Activated CD8-positive, alpha-beta T cell treated with anti-CD3 and anti-CD28 coated beads for 36 hours (primary cell): ENCODE measurements around the gene SCAF11. TPM values are rescaled to one million over a fixed set of nuclear protein-coding genes. Genes with fewer than 3 reads are reported as not detected.
A peak's percentile ranks its signal among the peaks of the same experiment; 100 is the strongest.
"Not testable (repeated sequence)": the region's sequence is repeated elsewhere in the genome, so short reads cannot be mapped to it uniquely, and the experiment has no call there.

Source experiments
- ATAC-seq: fragments of 200-7000 bp; cut with Tn5 transposase; one replicate; pipeline ENCODE4 v1.10.0; 2021; ENCODE audit warnings: mild to moderate bottlenecking, moderate library complexity
- CTCF ChIA-PET: fragments of 350-600 bp; sonication (Branson Sonifier 250); formaldehyde crosslinking; loops from one replicate; lab custom pipeline; 2021; ENCODE audit warnings: antibody characterized with exemption; lab: Charles Lee
- POLR2A ChIA-PET: fragments of 350-600 bp; sonication (Branson Sonifier 250); formaldehyde crosslinking; loops from one replicate; lab custom pipeline; 2021; ENCODE audit warnings: antibody characterized with exemption; lab: Charles Lee
- DNase-seq: peaks from one replicate; pipeline ENCODE4 v3.0.0-alpha.2; 2020
- H3K27ac Mint-ChIP-seq: one replicate; pipeline ENCODE4 v1.8.0; 2021; ENCODE audit warnings: mild to moderate bottlenecking, mixed read lengths
- H3K27me3 Mint-ChIP-seq: one replicate; pipeline ENCODE4 v1.8.0; 2021; ENCODE audit warnings: mixed read lengths
- H3K36me3 Mint-ChIP-seq: one replicate; pipeline ENCODE4 v1.8.0; 2021; ENCODE audit warnings: low read depth, mixed read lengths
- H3K4me1 Mint-ChIP-seq: one replicate; pipeline ENCODE4 v1.8.0; 2021; ENCODE audit warnings: low read depth, mixed read lengths
- H3K4me3 Mint-ChIP-seq: one replicate; pipeline ENCODE4 v1.8.0; 2021; ENCODE audit warnings: mild to moderate bottlenecking, moderate library complexity, mixed read lengths
- H3K9me3 Mint-ChIP-seq: one replicate; pipeline ENCODE4 v1.8.0; 2021; ENCODE audit warnings: mixed read lengths
- intact Hi-C: fragments of 100-400 bp; cut with micrococcal nuclease; formaldehyde crosslinking; loops from one replicate; pipeline ENCODE4 v1.10.0; 2022
- total RNA-seq, 2 experiments: library from RNA; stranded (reverse); gene quantifications; one replicate each; pipeline ENCODE4 v1.2.3, GENCODE V29; 2021
- TF ChIP-seq, protein P1 (sequence below): fragments of 200-600 bp; IDR thresholded peaks from one replicate; pipeline ENCODE4 v1.8.0; 2022; ENCODE audit warnings: antibody characterized with exemption, mild to moderate bottlenecking

Gene SCAF11
- total RNA-seq, 2 experiments from 2014 or later, result 110 to 117 TPM

- POLR2A ChIA-PET, result no interaction called here
- no peak overlapping the region for H3K27ac Mint-ChIP-seq
These were observed 30.4 kb upstream of the SCAF11 start for GRCh38 chr12:46020768-46021167.

DNA sequence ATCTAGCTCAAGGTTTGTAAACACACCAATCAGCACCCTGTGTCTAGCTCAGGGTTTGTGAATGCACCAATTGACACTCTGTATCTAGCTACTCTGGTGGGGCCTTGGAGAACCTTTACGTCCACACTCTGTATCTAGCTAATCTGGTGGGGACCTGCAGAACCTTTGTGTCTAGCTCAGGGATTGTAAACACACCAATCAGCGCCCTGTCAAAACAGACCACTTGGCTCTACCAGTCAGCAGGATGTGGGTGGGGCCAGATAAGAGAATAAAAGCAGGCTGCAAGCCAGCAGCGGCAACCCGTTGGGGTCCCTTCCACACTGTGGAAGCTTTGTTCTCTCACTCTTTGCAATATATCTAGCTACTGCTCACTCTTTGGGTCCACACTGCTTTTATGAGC lies 28.3 kb upstream of the SCAF11 start:
- POLR2A ChIA-PET, H3K36me3 Mint-ChIP-seq, intact Hi-C loops, H3K27me3 Mint-ChIP-seq, DNase-seq, H3K4me3 Mint-ChIP-seq, H3K9me3 Mint-ChIP-seq, H3K27ac Mint-ChIP-seq, ATAC-seq, CTCF ChIA-PET, H3K4me1 Mint-ChIP-seq: not testable (repeated sequence)

More at GRCh38 chr12:46020768-46021167, 30.4 kb upstream of the SCAF11 start:
- H3K9me3 Mint-ChIP-seq, result peaks cover 12% of the 10 kb centered on the region
- CTCF ChIA-PET, result no interaction called here
- TF ChIP-seq, protein P1, sequence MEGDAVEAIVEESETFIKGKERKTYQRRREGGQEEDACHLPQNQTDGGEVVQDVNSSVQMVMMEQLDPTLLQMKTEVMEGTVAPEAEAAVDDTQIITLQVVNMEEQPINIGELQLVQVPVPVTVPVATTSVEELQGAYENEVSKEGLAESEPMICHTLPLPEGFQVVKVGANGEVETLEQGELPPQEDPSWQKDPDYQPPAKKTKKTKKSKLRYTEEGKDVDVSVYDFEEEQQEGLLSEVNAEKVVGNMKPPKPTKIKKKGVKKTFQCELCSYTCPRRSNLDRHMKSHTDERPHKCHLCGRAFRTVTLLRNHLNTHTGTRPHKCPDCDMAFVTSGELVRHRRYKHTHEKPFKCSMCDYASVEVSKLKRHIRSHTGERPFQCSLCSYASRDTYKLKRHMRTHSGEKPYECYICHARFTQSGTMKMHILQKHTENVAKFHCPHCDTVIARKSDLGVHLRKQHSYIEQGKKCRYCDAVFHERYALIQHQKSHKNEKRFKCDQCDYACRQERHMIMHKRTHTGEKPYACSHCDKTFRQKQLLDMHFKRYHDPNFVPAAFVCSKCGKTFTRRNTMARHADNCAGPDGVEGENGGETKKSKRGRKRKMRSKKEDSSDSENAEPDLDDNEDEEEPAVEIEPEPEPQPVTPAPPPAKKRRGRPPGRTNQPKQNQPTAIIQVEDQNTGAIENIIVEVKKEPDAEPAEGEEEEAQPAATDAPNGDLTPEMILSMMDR, result no peak
- ATAC-seq, result no peak
- intact Hi-C loops, result no loop called here
- no peaks in the 10 kb centered on the region for H3K4me1 Mint-ChIP-seq
- H3K36me3 Mint-ChIP-seq, result peaks cover 7% of the 10 kb centered on the region
- H3K4me3 Mint-ChIP-seq, result no peak overlapping the region
- peaks cover 6% of the 10 kb centered on the region for H3K27me3 Mint-ChIP-seq
- no peak for DNase-seq

GRCh38 chr12:46017866-46018375 lies 27.5 kb upstream of the SCAF11 start:
- POLR2A ChIA-PET, ATAC-seq, H3K27ac Mint-ChIP-seq, H3K4me3 Mint-ChIP-seq, DNase-seq, H3K27me3 Mint-ChIP-seq, CTCF ChIA-PET, H3K36me3 Mint-ChIP-seq, H3K9me3 Mint-ChIP-seq, H3K4me1 Mint-ChIP-seq, intact Hi-C loops: not testable (repeated sequence)

- CTCF ChIA-PET, result interaction anchor here (1.0 to 1.3 kb wide), 3 partner anchors 15 to 462 kb away, joined by 3 to 7 read pairs (median 3); no protein-coding TSS in a partner anchor
- H3K36me3 Mint-ChIP-seq, result no peaks in the 10 kb centered on the region
- POLR2A ChIA-PET, result interaction anchor here (1.0 kb wide), 1 partner anchor 14 kb away, joined by 3 read pairs; no protein-coding TSS in a partner anchor
- ATAC-seq (no peak), DNase-seq (no peak)
- no peaks in the 10 kb centered on the region for H3K9me3 Mint-ChIP-seq
- intact Hi-C loops, result no loop called here
- H3K27ac Mint-ChIP-seq, result no peak overlapping the region
- no peak overlapping the region for H3K4me3 Mint-ChIP-seq
- H3K4me1 Mint-ChIP-seq, result no peaks in the 10 kb centered on the region
- no peaks in the 10 kb centered on the region for H3K27me3 Mint-ChIP-seq
- TF ChIP-seq, protein P1, result no peak
These were observed 15.4 kb upstream of the SCAF11 start for GRCh38 chr12:46005823-46006222.

GRCh38 chr12:46005151-46005797 lies 14.9 kb upstream of the SCAF11 start:
- POLR2A ChIA-PET, result interaction anchor here (1.0 kb wide), 1 partner anchor 14 kb away, joined by 3 read pairs; no protein-coding TSS in a partner anchor
- TF ChIP-seq, protein P1, result peak; percentile 55
- H3K9me3 Mint-ChIP-seq, result no peaks in the 10 kb centered on the region
- no peaks in the 10 kb centered on the region for H3K27me3 Mint-ChIP-seq
- no peak overlapping the region for H3K27ac Mint-ChIP-seq
- no peak overlapping the region for H3K4me3 Mint-ChIP-seq
- intact Hi-C loops, result no loop called here
- H3K4me1 Mint-ChIP-seq, result no peaks in the 10 kb centered on the region
- ATAC-seq (no peak), DNase-seq (no peak)
- no peaks in the 10 kb centered on the region for H3K36me3 Mint-ChIP-seq
- CTCF ChIA-PET, result interaction anchor here (0.7 to 1.3 kb wide), 8 partner anchors 10 to 877 kb away, joined by 3 to 7 read pairs (median 3); no protein-coding TSS in a partner anchor

GRCh38 chr12:46004715-46005114 lies 14.3 kb upstream of the SCAF11 start:
- H3K4me3 Mint-ChIP-seq, result no peak overlapping the region
- DNase-seq, result no peak
- no peak overlapping the region for H3K27ac Mint-ChIP-seq
- H3K4me1 Mint-ChIP-seq, result no peaks in the 10 kb centered on the region
- H3K9me3 Mint-ChIP-seq, result no peaks in the 10 kb centered on the region
- ATAC-seq, result no peak
- no peaks in the 10 kb centered on the region for H3K27me3 Mint-ChIP-seq
- ChIA-PET CTCF (interaction anchor here (0.7 to 1.3 kb wide), 8 partner anchors 10 to 876 kb away, joined by 3 to 7 read pairs (median 3); no protein-coding TSS in a partner anchor), POLR2A (no interaction called here)
- TF ChIP-seq, protein P1, result no peak
- H3K36me3 Mint-ChIP-seq, result no peaks in the 10 kb centered on the region
- intact Hi-C loops, result no loop called here

DNA sequence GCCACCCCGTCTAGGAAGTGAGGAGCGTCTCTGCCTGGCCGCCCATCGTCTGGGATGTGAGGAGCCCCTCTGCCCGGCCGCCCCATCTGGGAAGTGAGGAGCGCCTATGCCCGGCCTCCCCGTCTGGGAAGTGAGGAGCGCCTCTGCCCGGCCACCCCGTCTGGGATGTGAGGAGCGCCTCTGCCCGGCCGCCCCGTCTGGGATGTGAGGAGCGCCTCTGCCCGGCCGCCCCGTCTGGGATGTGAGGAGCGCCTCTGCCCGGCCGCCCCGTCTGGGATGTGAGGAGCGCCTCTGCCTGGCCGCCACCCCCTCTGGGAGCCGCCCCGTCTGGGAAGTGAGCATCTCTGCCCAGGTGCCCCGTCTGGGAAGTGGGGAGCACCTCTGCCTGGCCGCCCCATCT lies 9.7 kb upstream of the SCAF11 start:
- H3K27me3 Mint-ChIP-seq, H3K27ac Mint-ChIP-seq, H3K4me3 Mint-ChIP-seq, H3K9me3 Mint-ChIP-seq, H3K4me1 Mint-ChIP-seq, H3K36me3 Mint-ChIP-seq, DNase-seq, ATAC-seq, CTCF ChIA-PET, intact Hi-C loops, POLR2A ChIA-PET: not testable (repeated sequence)
